HUES6 (cell line): ENCODE measurements around the gene SMARCA4.
"Not testable (repeated sequence)": the region's sequence is repeated elsewhere in the genome, so short reads cannot be mapped to it uniquely, and the experiment has no call there.

ENCODE experiments used
- H3K27ac ChIP-seq: 2 replicates; pipeline ENCODE4 v1.7.0; 2013; ENCODE audit warnings: low read depth, mild to moderate bottlenecking, low read length, inconsistent platforms
- H3K27me3 ChIP-seq: 2 replicates; pipeline ENCODE4 v1.6.1; 2013; ENCODE audit warnings: low read length; ENCODE audit not compliant: control insufficient read depth, insufficient read depth
- H3K36me3 ChIP-seq: 2 replicates; pipeline ENCODE4 v1.6.1; 2013; ENCODE audit warnings: low read length; ENCODE audit not compliant: control insufficient read depth, insufficient read depth
- H3K4me1 ChIP-seq: 2 replicates; pipeline ENCODE4 v1.6.1; 2013; ENCODE audit warnings: low read length; ENCODE audit not compliant: control insufficient read depth, insufficient read depth
- H3K4me3 ChIP-seq: 2 replicates; pipeline ENCODE4 v1.5.1; 2013; ENCODE audit warnings: low read depth, low read length
- H3K9ac ChIP-seq: one replicate; pipeline ENCODE4 v1.6.1; 2013; ENCODE audit warnings: mild to moderate bottlenecking, low read length
- H3K9me3 ChIP-seq: 2 replicates; pipeline ENCODE4 v1.6.1; 2013; ENCODE audit warnings: low read depth, low read length; ENCODE audit not compliant: control insufficient read depth, insufficient read depth

The SMARCA4 gene

DNA sequence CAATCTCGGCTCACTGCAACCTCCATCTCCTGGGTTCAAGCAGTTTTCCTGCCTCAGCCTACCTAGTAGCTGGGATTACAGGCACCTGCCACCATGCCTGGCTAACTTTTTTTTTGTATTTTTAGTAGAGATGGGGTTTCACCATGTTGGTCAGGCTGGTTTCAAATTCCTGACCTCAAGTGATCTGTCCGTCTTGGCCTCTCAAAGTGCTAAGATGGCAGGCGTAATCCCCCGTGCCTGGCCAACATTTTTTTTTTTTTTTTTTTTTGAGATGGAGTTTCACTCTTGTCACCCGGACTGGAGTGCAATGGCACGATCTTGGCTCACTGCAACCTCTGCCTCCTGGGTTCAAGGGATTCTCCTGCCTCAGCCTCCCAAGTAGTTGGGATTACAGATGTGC lies 31.3 kb downstream of the SMARCA4 start:
- not testable (repeated sequence) for H3K27ac ChIP-seq, H3K9me3 ChIP-seq, H3K27me3 ChIP-seq, H3K4me3 ChIP-seq, H3K4me1 ChIP-seq, H3K9ac ChIP-seq
- peaks cover 82% of the 10 kb centered on the region for H3K36me3 ChIP-seq

DNA sequence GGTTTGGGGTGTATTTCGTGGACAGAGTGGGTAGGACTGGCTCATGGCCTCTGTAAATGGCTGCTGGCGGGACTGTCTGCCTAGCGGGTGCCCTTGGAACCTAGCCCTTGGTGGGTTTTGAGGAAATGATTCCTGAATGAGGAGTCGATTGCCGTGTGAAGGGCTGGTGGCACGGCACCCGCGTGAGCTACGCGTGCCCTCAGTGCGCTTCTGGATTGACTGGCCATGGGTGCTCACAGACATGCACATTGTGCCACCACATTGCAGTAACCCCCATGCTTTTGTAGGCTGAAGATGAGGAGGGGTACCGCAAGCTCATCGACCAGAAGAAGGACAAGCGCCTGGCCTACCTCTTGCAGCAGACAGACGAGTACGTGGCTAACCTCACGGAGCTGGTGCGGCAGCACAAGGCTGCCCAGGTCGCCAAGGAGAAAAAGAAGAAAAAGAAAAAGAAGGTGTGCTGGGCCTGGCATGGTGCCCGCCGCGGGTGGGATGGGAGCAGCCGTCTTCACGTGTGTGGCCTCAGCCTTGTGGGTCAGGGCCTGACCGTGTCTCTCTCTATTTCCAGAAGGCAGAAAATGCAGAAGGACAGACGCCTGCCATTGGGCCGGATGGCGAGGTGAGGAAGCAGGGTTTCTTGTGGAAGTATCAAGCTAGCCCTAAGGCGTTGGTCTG lies 35.2 kb downstream of the SMARCA4 start:
- Histone ChIP-seq H3K27me3 (no peaks in the 10 kb centered on the region), H3K27ac (no peak overlapping the region), H3K4me3 (no peak overlapping the region), H3K9ac (no peak overlapping the region), H3K9me3 (no peaks in the 10 kb centered on the region), H3K4me1 (no peaks in the 10 kb centered on the region), H3K36me3 (peaks cover 82% of the 10 kb centered on the region)

DNA sequence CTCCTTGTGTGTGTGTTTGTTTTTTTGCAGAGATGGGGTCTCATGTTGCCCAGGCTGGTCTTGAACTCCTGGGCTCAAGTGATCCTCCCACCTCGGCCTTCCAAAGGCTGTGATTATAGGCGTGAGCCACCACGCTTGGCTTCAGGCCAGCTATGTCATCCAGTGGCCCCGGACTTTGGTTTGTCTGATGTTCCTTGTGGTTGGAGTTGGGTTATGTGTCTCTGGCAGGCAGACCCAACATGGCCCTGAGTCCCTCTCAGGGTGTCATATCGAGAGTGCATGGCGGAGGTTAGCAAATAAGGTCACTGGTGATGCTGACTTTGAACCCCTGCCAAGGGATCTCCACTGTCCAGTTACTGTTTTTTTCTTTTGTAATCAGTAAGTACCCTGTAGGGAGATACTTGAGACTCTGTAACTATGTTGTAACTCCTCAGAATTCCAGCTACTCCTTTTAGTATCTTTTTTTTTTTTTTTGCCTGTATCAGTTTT lies 37.3 kb downstream of the SMARCA4 start:
- H3K27ac ChIP-seq, result no peak overlapping the region
- H3K4me3 ChIP-seq, result no peak overlapping the region
- H3K4me1 ChIP-seq, result no peaks in the 10 kb centered on the region
- no peaks in the 10 kb centered on the region for H3K9me3 ChIP-seq
- H3K9ac ChIP-seq, result no peak overlapping the region
- H3K36me3 ChIP-seq, result peaks cover 84% of the 10 kb centered on the region
- H3K27me3 ChIP-seq, result no peaks in the 10 kb centered on the region

DNA sequence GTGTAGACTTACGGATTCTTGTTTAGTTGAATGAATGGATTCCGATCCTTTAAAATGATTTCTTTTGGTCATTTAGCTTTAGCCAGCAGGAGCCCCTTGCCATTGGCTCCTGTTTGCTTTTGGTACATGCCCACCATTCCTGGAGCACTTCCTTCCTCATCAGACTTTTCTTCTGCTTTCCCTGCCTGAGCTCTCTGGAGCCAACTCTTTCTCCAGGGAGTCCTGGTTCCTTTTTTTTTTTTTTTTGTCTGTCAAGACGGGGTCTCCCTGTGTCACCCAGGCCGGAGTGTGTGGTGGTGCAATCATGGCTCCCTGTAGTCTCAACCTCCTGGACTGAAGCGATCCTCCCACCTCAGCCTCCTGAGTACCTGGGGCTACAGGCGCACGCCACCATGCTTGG lies 37.8 kb downstream of the SMARCA4 start:
- Histone ChIP-seq H3K9ac (no peak overlapping the region), H3K27ac (no peak overlapping the region), H3K9me3 (no peaks in the 10 kb centered on the region), H3K4me3 (no peak overlapping the region), H3K36me3 (peaks cover 86% of the 10 kb centered on the region), H3K4me1 (no peaks in the 10 kb centered on the region), H3K27me3 (no peaks in the 10 kb centered on the region)

DNA sequence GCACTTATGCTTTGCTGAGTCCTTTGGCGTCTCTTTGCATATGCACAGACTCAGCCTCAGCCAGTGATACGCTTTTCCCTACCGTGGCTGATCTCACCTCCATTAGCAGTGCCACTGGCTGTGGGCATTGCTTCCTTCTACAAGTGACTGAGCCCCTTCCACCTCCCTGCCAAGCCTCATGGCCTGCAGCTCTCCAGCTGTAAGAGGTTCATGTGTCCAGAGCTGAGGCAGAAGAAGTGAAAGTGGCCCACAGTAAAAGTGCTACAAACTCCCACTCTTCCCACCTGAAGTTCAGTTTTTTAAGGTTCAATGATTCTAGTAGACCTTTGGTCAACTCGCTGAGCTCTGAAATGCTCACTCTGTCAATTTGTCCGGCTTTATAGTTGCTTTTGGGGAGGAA lies 44.7 kb downstream of the SMARCA4 start:
- H3K9me3 ChIP-seq, result no peaks in the 10 kb centered on the region
- no peaks in the 10 kb centered on the region for H3K4me1 ChIP-seq
- H3K27me3 ChIP-seq, result no peaks in the 10 kb centered on the region
- H3K27ac ChIP-seq, result no peak overlapping the region
- no peak overlapping the region for H3K4me3 ChIP-seq
- H3K9ac ChIP-seq, result no peak overlapping the region
- H3K36me3 ChIP-seq, result peaks cover 86% of the 10 kb centered on the region

DNA sequence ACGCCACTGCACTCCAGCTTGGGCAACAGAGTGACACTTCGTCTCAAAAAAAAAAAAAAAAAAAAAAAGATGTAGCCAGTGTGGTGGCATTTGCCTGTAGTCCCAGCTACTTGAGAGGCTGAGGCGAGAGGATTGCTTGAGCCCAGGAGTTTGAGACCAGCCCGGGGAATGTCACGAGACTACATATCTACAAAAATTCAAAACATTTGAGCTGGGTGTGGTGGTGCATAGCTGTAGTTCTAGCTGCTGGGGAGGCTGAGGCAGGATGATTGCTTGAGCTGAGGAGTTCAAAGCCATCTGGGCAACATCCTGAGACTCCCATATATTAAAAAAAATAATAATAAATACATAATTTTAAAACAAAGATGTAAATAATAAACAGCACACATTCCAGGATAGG lies 46.6 kb downstream of the SMARCA4 start:
- H3K4me3 ChIP-seq, result no peak overlapping the region
- no peak overlapping the region for H3K27ac ChIP-seq
- no peaks in the 10 kb centered on the region for H3K4me1 ChIP-seq
- no peak overlapping the region for H3K9ac ChIP-seq
- peaks cover 89% of the 10 kb centered on the region for H3K36me3 ChIP-seq
- H3K9me3 ChIP-seq, result no peaks in the 10 kb centered on the region
- no peaks in the 10 kb centered on the region for H3K27me3 ChIP-seq

DNA sequence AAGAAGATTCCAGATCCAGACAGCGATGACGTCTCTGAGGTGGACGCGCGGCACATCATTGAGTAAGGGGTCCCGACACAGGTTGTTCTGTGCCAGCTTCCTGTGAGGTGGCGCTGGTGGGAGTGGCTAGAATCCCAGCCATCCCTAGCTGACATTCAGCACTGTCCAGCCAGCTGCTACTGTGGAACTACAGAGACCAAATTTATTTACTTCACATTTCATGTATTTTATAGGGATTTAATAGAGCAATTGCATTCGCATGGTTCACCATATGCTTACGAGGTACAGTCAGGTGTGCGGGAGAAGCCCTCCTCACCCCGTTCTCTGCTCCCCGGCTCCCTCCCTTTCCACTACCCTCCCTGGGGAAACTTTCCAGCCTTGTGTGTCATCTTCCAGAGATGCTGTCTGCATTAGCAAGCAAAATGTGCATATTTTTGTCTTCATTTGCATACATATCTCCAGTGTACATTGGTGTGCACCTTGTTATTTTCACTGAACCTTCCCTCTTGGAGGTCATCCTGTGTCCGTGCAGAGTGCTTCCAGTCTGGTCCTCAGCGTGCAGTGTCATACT lies 47.2 kb downstream of the SMARCA4 start:
- Histone ChIP-seq H3K9ac (no peak overlapping the region), H3K9me3 (no peaks in the 10 kb centered on the region), H3K4me1 (no peaks in the 10 kb centered on the region), H3K4me3 (no peak overlapping the region), H3K27me3 (no peaks in the 10 kb centered on the region), H3K36me3 (peaks cover 89% of the 10 kb centered on the region), H3K27ac (no peak overlapping the region)

DNA sequence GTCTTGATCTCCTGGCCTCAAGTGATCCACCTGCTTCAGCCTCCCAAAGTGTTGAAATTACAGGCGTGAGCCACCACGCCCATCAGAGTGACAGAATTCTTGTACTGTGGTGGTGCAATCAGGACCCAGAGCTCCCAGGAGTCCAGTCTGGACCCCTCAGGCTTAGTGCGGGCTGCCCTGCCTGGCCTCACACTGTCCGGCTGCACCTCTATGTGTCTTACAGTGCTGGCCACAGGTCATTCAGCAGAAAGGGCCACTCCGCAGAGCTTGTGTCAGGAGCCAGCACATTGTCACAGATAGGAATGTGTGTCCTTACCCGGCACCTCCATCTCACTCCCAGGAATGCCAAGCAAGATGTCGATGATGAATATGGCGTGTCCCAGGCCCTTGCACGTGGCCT lies 49.2 kb downstream of the SMARCA4 start:
- H3K36me3 ChIP-seq, result peaks cover 90% of the 10 kb centered on the region
- H3K9me3 ChIP-seq, result no peaks in the 10 kb centered on the region
- no peak overlapping the region for H3K9ac ChIP-seq
- H3K4me1 ChIP-seq, result no peaks in the 10 kb centered on the region
- H3K27ac ChIP-seq, result no peak overlapping the region
- H3K27me3 ChIP-seq, result no peaks in the 10 kb centered on the region
- no peak overlapping the region for H3K4me3 ChIP-seq

DNA sequence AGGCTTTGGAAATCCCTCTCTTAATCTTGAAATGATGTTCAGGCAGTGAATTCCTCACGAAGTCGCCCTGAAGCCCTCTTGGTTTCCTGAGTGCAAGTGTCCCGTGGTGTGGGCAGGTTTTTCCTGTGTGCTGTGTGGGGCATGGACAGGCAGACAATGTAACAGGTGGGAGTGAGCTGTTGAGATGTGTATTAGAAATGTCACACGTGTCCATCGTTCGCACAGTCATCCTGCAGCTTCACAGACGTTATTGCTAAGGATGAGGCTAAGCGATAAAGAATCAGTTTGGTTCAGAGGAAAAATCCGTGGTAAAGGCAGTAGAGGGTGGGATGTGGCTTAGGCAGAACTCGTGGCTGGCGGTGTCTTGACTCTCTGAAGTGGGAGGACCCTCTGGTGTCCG lies 51.7 kb downstream of the SMARCA4 start:
- H3K9ac ChIP-seq, result no peak overlapping the region
- H3K4me1 ChIP-seq, result no peaks in the 10 kb centered on the region
- H3K27me3 ChIP-seq, result no peaks in the 10 kb centered on the region
- peaks cover 91% of the 10 kb centered on the region for H3K36me3 ChIP-seq
- H3K4me3 ChIP-seq, result no peak overlapping the region
- H3K27ac ChIP-seq, result no peak overlapping the region
- H3K9me3 ChIP-seq, result no peaks in the 10 kb centered on the region

DNA sequence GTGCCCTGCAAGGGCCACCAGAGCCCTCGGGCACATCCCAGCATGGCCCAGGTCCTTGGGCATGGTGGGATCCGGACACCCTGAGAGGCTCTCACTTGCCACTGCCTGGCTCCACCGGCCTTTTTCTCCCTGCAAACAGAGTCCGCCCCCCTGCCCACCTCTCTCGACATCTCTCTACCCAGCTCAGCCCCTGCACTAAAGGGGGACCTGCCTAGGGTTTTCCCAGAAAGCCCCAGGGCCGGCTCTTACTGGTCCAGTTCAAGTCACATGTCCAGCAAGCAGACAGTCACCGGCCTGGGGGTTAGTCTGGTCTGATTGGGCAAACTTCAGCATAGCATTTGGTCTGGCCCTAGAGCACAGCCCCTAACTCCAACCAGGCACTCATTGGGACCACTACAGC lies 52.9 kb downstream of the SMARCA4 start:
- no peak overlapping the region for H3K4me3 ChIP-seq
- H3K27ac ChIP-seq, result no peak overlapping the region
- peaks cover 94% of the 10 kb centered on the region for H3K36me3 ChIP-seq
- H3K9ac ChIP-seq, result no peak overlapping the region
- no peaks in the 10 kb centered on the region for H3K27me3 ChIP-seq
- H3K9me3 ChIP-seq, result no peaks in the 10 kb centered on the region
- H3K4me1 ChIP-seq, result peaks cover 3% of the 10 kb centered on the region; the same call in 1 of the 2 replicates

DNA sequence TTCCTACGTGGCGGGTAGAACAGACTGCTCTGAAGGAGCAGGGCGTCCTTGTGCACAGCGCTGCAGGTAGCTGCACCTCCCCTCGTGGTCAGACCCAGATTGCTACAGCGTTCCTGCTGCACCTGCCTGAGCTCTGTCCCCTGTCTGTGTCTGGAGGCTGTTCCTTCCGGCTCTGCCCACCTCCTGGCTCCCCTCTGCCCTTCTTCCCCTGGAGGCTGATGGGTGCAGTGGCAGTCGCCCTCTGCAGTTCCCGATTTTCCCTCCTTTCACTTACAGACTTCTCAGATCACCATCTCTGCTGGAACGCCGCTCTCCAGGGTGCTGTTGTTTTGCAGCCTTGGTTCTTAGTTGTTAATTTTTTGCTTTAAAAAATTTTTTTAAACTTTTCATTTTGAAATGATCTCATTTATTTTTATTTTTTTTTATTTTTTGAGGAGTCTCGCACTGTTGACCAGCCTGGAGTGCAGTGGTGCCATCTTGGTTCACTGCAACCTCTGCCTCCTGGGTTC lies 53.6 kb downstream of the SMARCA4 start:
- no peak overlapping the region for H3K9ac ChIP-seq
- no peaks in the 10 kb centered on the region for H3K27me3 ChIP-seq
- no peaks in the 10 kb centered on the region for H3K9me3 ChIP-seq
- no peak overlapping the region for H3K4me3 ChIP-seq
- H3K4me1 ChIP-seq, result peaks cover 3% of the 10 kb centered on the region; the same call in 1 of the 2 replicates
- peaks cover 94% of the 10 kb centered on the region for H3K36me3 ChIP-seq
- H3K27ac ChIP-seq, result no peak overlapping the region
